Cardiac muscle cell (in vitro differentiated cells and primary cell): ENCODE data around the gene ANKRD13B. TPM values are rescaled to one million over a fixed set of nuclear protein-coding genes. Genes with fewer than 3 reads are reported as not detected.
A peak's percentile ranks its signal among the peaks of the same experiment; 100 is the strongest.

Source experiments
- DNase-seq, 2 donors: peaks; one replicate each; pipeline versions ENCODE4 v3.0.0 to v3.0.0-alpha.2; 2010 to 2017; ENCODE audit warnings: low read depth in 1 of 2, low spot score in 1 of 2
- H3K27ac ChIP-seq: fragments of 200-600 bp; sonication (generic); 2 replicates; pipeline ENCODE4 v1.5.1; 2016
- H3K27me3 ChIP-seq: fragments of 200-600 bp; sonication (generic); 2 replicates; pipeline ENCODE4 v1.6.0; 2016; ENCODE audit warnings: control low read depth
- H3K36me3 ChIP-seq: fragments of 200-600 bp; sonication (generic); 2 replicates; pipeline ENCODE4 v1.5.1; 2016; ENCODE audit warnings: control low read depth
- H3K4me1 ChIP-seq: fragments of 200-600 bp; sonication (generic); 2 replicates; pipeline ENCODE4 v1.8.1; 2017; ENCODE audit warnings: low read depth, mild to moderate bottlenecking, mixed run types
- H3K4me3 ChIP-seq: fragments of 200-600 bp; sonication (generic); 2 replicates; pipeline ENCODE4 v1.5.1; 2016; ENCODE audit warnings: mild to moderate bottlenecking
- H3K9me3 ChIP-seq: fragments of 200-600 bp; sonication (generic); 2 replicates; pipeline ENCODE4 v1.5.1; 2017; ENCODE audit warnings: low read depth, mild to moderate bottlenecking, control low read depth
- polyA plus RNA-seq: library from polyadenylated mRNA; unstranded; fragments of >200 nt; fragmentation: Nextera tagmentation; extraction: Ambion mirVana; gene quantifications from 2 replicates; pipeline ENCODE4 v1.2.1, GENCODE V29; 2016
- total RNA-seq: library from RNA; depleted of rRNA; stranded (reverse); fragments of >200 nt; gene quantifications from 2 replicates; pipeline ENCODE4 v1.2.3, GENCODE V29; 2016
- TF ChIP-seq, protein P1 (sequence below): IDR thresholded peaks from 2 replicates; pipeline ENCODE4 v1.5.1; 2012; ENCODE audit warnings: low read depth, mild to moderate bottlenecking, low read length

Gene ANKRD13B
- total and polyA plus RNA-seq, 2 experiments from 2014 or later: 7.4 to 12.7 TPM

DNA sequence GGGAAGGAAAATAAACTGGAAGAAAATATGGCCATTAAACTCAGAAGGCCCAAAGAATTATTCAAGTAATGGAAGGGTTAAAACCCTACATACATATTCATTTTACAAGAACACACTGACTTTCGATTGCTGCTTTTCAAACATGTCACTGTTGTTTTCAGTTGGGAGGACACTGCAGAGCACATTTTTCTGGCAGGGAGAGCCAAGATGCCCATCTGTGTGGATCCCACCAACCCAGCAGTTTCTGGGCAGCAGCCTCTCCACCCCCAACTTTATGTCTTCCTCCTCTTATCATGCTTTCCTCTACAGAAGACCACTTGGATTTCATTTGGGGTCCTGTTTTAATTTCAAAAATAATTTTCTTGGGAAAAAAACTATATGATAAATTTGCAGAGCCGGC, 36.9 kb downstream of the ANKRD13B start:
- TF ChIP-seq, protein P1, sequence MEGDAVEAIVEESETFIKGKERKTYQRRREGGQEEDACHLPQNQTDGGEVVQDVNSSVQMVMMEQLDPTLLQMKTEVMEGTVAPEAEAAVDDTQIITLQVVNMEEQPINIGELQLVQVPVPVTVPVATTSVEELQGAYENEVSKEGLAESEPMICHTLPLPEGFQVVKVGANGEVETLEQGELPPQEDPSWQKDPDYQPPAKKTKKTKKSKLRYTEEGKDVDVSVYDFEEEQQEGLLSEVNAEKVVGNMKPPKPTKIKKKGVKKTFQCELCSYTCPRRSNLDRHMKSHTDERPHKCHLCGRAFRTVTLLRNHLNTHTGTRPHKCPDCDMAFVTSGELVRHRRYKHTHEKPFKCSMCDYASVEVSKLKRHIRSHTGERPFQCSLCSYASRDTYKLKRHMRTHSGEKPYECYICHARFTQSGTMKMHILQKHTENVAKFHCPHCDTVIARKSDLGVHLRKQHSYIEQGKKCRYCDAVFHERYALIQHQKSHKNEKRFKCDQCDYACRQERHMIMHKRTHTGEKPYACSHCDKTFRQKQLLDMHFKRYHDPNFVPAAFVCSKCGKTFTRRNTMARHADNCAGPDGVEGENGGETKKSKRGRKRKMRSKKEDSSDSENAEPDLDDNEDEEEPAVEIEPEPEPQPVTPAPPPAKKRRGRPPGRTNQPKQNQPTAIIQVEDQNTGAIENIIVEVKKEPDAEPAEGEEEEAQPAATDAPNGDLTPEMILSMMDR: no peak
- no peak for DNase-seq
- Histone ChIP-seq H3K27ac (no peak overlapping the region), H3K4me3 (no peak overlapping the region), H3K36me3 (peaks cover 34% of the 10 kb centered on the region), H3K4me1 (no peaks in the 10 kb centered on the region), H3K27me3 (no peaks in the 10 kb centered on the region), H3K9me3 (no peaks in the 10 kb centered on the region)

DNA sequence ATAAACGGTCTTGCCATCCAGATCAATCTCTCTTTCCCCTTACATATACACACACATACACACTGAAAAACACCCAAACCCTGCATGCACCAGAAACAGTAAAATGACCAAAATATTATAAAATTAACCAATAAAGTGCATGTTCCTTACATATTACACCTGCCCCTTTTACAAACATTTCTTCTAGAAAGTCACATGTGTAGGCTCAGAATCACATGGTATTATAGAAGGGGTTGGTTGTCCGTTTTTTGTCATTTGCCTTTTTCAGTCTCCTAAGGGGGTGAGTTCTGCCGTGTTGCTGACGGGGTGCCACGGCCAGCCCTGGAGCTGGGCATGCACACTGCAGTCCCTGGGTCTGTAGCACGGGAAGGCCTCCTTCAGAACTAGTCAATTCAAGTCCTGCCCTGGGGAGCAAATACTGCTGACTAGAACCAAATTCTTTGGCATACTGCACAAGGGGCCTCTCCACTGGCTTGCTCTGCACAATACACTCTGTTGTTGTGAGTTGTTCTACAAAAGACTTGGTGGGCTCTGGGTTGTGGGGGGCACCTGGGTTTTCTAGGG, 37.8 kb downstream of the ANKRD13B start:
- no peak for DNase-seq
- Histone ChIP-seq H3K27ac (no peak overlapping the region), H3K4me3 (no peak overlapping the region), H3K36me3 (peaks cover 37% of the 10 kb centered on the region), H3K4me1 (no peaks in the 10 kb centered on the region), H3K27me3 (no peaks in the 10 kb centered on the region), H3K9me3 (no peaks in the 10 kb centered on the region)
- TF ChIP-seq, protein P1: no peak

DNA sequence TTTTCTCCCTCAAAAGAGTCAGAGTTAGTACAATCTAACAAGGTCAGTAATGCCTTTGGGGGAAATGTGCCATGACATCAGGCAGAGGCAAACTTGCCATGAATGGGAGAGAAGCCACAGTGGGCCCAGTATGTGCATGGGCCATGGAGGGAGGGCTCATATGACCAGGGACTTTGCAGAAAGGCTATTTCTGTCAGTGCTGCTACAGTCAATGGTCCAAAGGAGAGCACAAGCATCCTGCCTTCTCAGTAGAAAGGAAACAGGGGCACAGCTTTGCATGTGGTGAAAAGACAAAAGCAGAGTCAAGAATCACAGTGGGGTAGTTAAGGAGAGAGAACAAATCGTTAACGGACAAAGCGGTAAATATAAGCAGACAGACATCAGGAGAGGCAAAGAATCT, 41.0 kb downstream of the ANKRD13B start:
- TF ChIP-seq, protein P1: no peak
- no peak overlapping the region for H3K4me3 ChIP-seq
- no peak for DNase-seq
- no peaks in the 10 kb centered on the region for H3K27me3 ChIP-seq
- H3K36me3 ChIP-seq: peaks cover 50% of the 10 kb centered on the region
- no peak overlapping the region for H3K27ac ChIP-seq
- H3K9me3 ChIP-seq: no peaks in the 10 kb centered on the region
- no peaks in the 10 kb centered on the region for H3K4me1 ChIP-seq

DNA sequence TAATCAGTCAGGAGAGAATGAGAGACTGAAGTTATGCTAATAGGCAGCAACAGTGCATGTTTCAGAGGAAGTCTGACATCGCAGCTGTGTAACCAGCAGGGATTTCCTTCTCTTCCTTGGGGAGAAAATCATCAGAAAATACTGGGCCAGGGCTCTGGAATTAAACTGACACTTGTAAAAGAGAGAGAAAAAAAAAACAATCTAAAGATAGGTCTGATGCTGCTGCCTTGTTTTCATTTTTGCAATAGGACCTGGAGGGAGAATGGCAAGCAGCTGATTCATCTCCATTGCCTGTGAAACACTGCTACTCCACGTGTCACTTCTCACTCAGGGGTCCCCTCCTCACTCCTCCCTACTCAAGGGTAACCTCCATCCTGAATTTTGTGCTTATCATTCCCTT, 47.5 kb downstream of the ANKRD13B start:
- no peak overlapping the region for H3K4me3 ChIP-seq
- H3K36me3 ChIP-seq: peaks cover 16% of the 10 kb centered on the region
- H3K27me3 ChIP-seq: no peaks in the 10 kb centered on the region
- peak in 1 of 2 donors; percentile 57 for DNase-seq
- H3K4me1 ChIP-seq: peaks cover 32% of the 10 kb centered on the region
- TF ChIP-seq, protein P1: no peak
- no peaks in the 10 kb centered on the region for H3K9me3 ChIP-seq
- peak overlapping the region; percentile 56 for H3K27ac ChIP-seq

DNA sequence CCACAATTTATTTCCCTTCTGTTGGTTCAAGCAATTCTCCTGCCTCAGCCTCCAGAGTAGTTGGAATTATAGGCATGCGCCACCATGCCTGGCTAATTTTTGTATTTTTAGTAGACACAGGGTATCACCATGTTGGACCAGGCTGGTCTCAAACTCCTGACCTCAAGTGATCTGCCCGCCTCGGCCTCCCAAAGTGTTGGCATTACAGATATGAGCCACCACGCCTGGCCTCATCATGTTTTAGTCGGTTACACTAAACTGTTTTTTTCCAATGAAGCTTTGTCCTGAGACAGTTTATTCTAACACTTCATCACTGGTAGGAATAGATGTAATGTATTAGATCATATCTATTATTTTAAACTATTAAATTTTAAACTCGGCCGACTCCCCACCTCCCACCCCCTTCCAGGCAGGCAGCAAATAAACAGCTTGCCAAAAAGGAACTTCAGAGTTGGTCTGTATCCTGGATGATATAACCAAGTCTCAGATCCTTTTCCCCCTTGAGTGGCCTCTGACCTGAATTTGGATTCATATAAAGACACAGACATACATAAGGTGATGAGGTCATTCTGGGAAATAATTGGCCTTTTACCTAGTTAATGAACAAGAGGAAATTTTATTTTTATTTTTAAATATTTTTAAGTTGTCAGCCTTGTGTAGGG, 48.2 kb downstream of the ANKRD13B start:
- peaks cover 9% of the 10 kb centered on the region for H3K36me3 ChIP-seq
- H3K27ac ChIP-seq: peak overlapping the region; percentile 56
- H3K4me1 ChIP-seq: peaks cover 32% of the 10 kb centered on the region
- DNase-seq: no peak
- no peaks in the 10 kb centered on the region for H3K27me3 ChIP-seq
- no peaks in the 10 kb centered on the region for H3K9me3 ChIP-seq
- TF ChIP-seq, protein P1: no peak
- no peak overlapping the region for H3K4me3 ChIP-seq
